H1 (cell line): ENCODE measurements around the gene CPA4. TPM values are rescaled to one million over a fixed set of nuclear protein-coding genes. Genes with fewer than 3 reads are reported as not detected.

Experiments used
- CTCF ChIA-PET: fragments of 300-600 bp; sonication (Branson Sonifier 250); formaldehyde crosslinking; loops from one replicate; lab custom pipeline; 2021; ENCODE audit not compliant: partially characterized antibody; lab: Charles Lee
- POLR2A ChIA-PET: fragments of 300-600 bp; sonication (Branson Sonifier 250); formaldehyde crosslinking; loops from one replicate; lab custom pipeline; 2021; ENCODE audit warnings: inconsistent platforms; ENCODE audit not compliant: partially characterized antibody; lab: Charles Lee
- DNase-seq, 2 experiments: peaks; one replicate each; pipeline versions ENCODE4 v3.0.0 to v3.0.0-alpha.2; 2010 to 2022; ENCODE audit warnings: low spot score in 2 of 2, low read depth in 1 of 2, mixed read lengths in 1 of 2
- FAIRE-seq: peaks from 2 replicates; lab custom pipeline; 2011; peaks lifted over from hg19 to GRCh38; lab: Jason Lieb, UNC
- H2AFZ ChIP-seq: 2 replicates; pipeline ENCODE4 v1.8.1; 2012; ENCODE audit warnings: low read length, inconsistent platforms
- H2AK5ac ChIP-seq: 2 replicates; pipeline ENCODE4 v1.6.1; 2013; ENCODE audit warnings: low read depth, low read length
- H2BK120ac ChIP-seq: replicated peaks from 2 replicates; pipeline ENCODE3; 2013; ENCODE audit warnings: low read depth, low read length, inconsistent platforms
- H2BK12ac ChIP-seq: 2 replicates; pipeline ENCODE4 v1.6.1; 2013; ENCODE audit warnings: low read depth, low read length
- H2BK15ac ChIP-seq: 2 replicates; pipeline ENCODE4 v1.6.1; 2013; ENCODE audit warnings: low read length
- H2BK20ac ChIP-seq: 2 replicates; pipeline ENCODE4 v1.6.1; 2013; ENCODE audit warnings: low read length
- H2BK5ac ChIP-seq: 2 replicates; pipeline ENCODE4 v1.6.1; 2013; ENCODE audit warnings: low read depth, low read length
- H3K14ac ChIP-seq: 2 replicates; pipeline ENCODE4 v1.6.1; 2013; ENCODE audit warnings: inconsistent platforms; ENCODE audit not compliant: insufficient read length
- H3K18ac ChIP-seq: 2 replicates; pipeline ENCODE4 v1.6.1; 2013; ENCODE audit warnings: low read length; ENCODE audit errors: extremely low read depth
- H3K23ac ChIP-seq: 2 replicates; pipeline ENCODE4 v1.6.1; 2013; ENCODE audit warnings: inconsistent platforms; ENCODE audit not compliant: insufficient read length
- H3K23me2 ChIP-seq: 2 replicates; pipeline ENCODE4 v1.6.1; 2013; ENCODE audit warnings: low read depth, low read length
- H3K27ac ChIP-seq: 2 replicates; pipeline ENCODE4 v1.6.1; 2011; ENCODE audit warnings: low read depth, low read length, inconsistent platforms
- H3K27me3 ChIP-seq, 4 experiments: replicated peaks in 1 of 4; 1 replicate in 1 of 4; 2 replicates in 3 of 4; pipeline versions ENCODE4 v1.6.1 to v1.8.1; 2011 to 2013; ENCODE audit warnings: low read length in 3 of 4, mild to moderate bottlenecking in 3 of 4, inconsistent platforms in 2 of 4, mixed read lengths in 2 of 4, moderate library complexity in 1 of 4; ENCODE audit not compliant: control insufficient read depth in 3 of 4, insufficient read depth in 3 of 4; ENCODE audit errors: extremely low read depth in 1 of 4
- H3K36me3 ChIP-seq, 4 experiments: 2 replicates each; pipeline versions ENCODE4 v1.6.1 to v1.8.1; 2011 to 2013; ENCODE audit warnings: mild to moderate bottlenecking in 4 of 4, low read length in 3 of 4, moderate library complexity in 2 of 4, control low read depth in 1 of 4, inconsistent platforms in 1 of 4; ENCODE audit not compliant: insufficient read depth in 4 of 4, control insufficient read depth in 2 of 4
- H3K4ac ChIP-seq: replicated peaks from 2 replicates; pipeline ENCODE3; 2013; ENCODE audit warnings: low read length, low read depth, mixed read lengths, inconsistent platforms; ENCODE audit not compliant: insufficient read length
- H3K4me1 ChIP-seq, 4 experiments: replicated peaks in 1 of 4; 1 replicate in 1 of 4; 2 replicates in 3 of 4; pipeline versions ENCODE4 v1.6.1 to v1.8.1; 2011 to 2013; ENCODE audit warnings: low read length in 3 of 4, inconsistent platforms in 2 of 4, mixed read lengths in 1 of 4; ENCODE audit not compliant: insufficient read depth in 4 of 4, control insufficient read depth in 3 of 4
- H3K4me2 ChIP-seq, 2 experiments: 2 replicates each; pipeline versions ENCODE4 v1.6.1 to v1.8.1; 2011 to 2013; ENCODE audit warnings: low read depth in 2 of 2, low read length in 2 of 2, control low read depth in 1 of 2, inconsistent platforms in 1 of 2, mild to moderate bottlenecking in 1 of 2; ENCODE audit not compliant: insufficient read depth in 1 of 2
- H3K4me3 ChIP-seq, 4 experiments: fragments of 200-600, 300-600 bp in 1 of 4; sonication (generic), shearing (Covaris generic), sonication (Bioruptor Twin) in 1 of 4; 2 replicates each; pipeline versions ENCODE4 v1.5.1 to v1.8.1; 2011 to 2016; ENCODE audit warnings: low read length in 4 of 4, low read depth in 3 of 4, control low read depth in 2 of 4, inconsistent platforms in 2 of 4, mild to moderate bottlenecking in 2 of 4, mixed read lengths in 1 of 4, moderate library complexity in 1 of 4; ENCODE audit not compliant: insufficient read depth in 2 of 4; ENCODE audit errors: extremely low read depth in 1 of 4
- H3K56ac ChIP-seq: replicated peaks from 2 replicates; pipeline ENCODE3; 2013; ENCODE audit warnings: low read depth, mild to moderate bottlenecking, mixed read lengths, low read length, inconsistent platforms; ENCODE audit not compliant: insufficient read length
- H3K79me1 ChIP-seq: 2 replicates; pipeline ENCODE4 v1.6.1; 2013; ENCODE audit warnings: low read depth, low read length, control low read depth
- H3K79me2 ChIP-seq, 2 experiments: 2 replicates each; pipeline versions ENCODE4 v1.6.1 to v1.8.1; 2012 to 2013; ENCODE audit warnings: low read length in 2 of 2, mild to moderate bottlenecking in 2 of 2, inconsistent platforms in 1 of 2; ENCODE audit not compliant: insufficient read depth in 2 of 2, control insufficient read depth in 1 of 2
- H3K9ac ChIP-seq, 4 experiments: replicated peaks in 1 of 4; 1 replicate in 1 of 4; 2 replicates in 3 of 4; pipeline versions ENCODE4 v1.6.1 to v1.8.1; 2011 to 2013; ENCODE audit warnings: low read depth in 3 of 4, low read length in 3 of 4, control low read depth in 2 of 4, mild to moderate bottlenecking in 2 of 4, moderate library complexity in 2 of 4, inconsistent platforms in 1 of 4; ENCODE audit errors: extremely low read depth in 1 of 4
- H3K9me3 ChIP-seq, 2 experiments: 2 replicates each; pipeline versions ENCODE4 v1.6.1 to v1.8.1; 2012 to 2013; ENCODE audit warnings: mild to moderate bottlenecking in 2 of 2, moderate library complexity in 2 of 2, control low read depth in 1 of 2, inconsistent platforms in 1 of 2, low read depth in 1 of 2, low read length in 1 of 2, mixed read lengths in 1 of 2; ENCODE audit not compliant: insufficient read depth in 2 of 2
- H4K20me1 ChIP-seq, 2 experiments: replicated peaks in 1 of 2; 2 replicates each; pipeline versions ENCODE3 to v1.8.1; 2011 to 2013; ENCODE audit warnings: inconsistent platforms in 2 of 2, low read length in 2 of 2, mild to moderate bottlenecking in 1 of 2; ENCODE audit not compliant: insufficient read depth in 2 of 2, control insufficient read depth in 1 of 2
- H4K5ac ChIP-seq: 2 replicates; pipeline ENCODE4 v1.6.1; 2013; ENCODE audit warnings: low read length, low read depth, mixed read lengths, inconsistent platforms; ENCODE audit not compliant: insufficient read length
- H4K8ac ChIP-seq: 2 replicates; pipeline ENCODE4 v1.8.0; 2013; ENCODE audit warnings: mild to moderate bottlenecking, moderate library complexity, low read length, inconsistent platforms; ENCODE audit not compliant: insufficient read depth; ENCODE audit errors: extremely low read depth
- H4K91ac ChIP-seq: replicated peaks from 2 replicates; pipeline ENCODE3; 2013; ENCODE audit warnings: low read length, mixed read lengths, inconsistent platforms; ENCODE audit not compliant: insufficient read length
- ASH2L ChIP-seq: fragments of 200-600, 300-600 bp; sonication (generic); IDR thresholded peaks from one replicate; pipeline ENCODE4 v1.7.1; 2017; ENCODE audit warnings: low read length
- ATF2 ChIP-seq: IDR thresholded peaks from 2 replicates; pipeline ENCODE4 v1.6.1; 2012; ENCODE audit warnings: low read length, inconsistent platforms
- BRCA1 ChIP-seq: IDR thresholded peaks from 2 replicates; pipeline ENCODE4 v1.6.1; 2012; ENCODE audit warnings: low read depth, low read length, improper control_type of control experiment
- CREB1 ChIP-seq: IDR thresholded peaks from 2 replicates; pipeline ENCODE4 v1.6.1; 2012; ENCODE audit warnings: inconsistent platforms
- CTBP2 ChIP-seq: IDR thresholded peaks from 2 replicates; pipeline ENCODE4 v1.7.0; 2011; ENCODE audit warnings: borderline replicate concordance, mild to moderate bottlenecking, moderate library complexity, mixed read lengths, low read length; ENCODE audit not compliant: insufficient read depth, insufficient read length
- HDAC6 ChIP-seq: IDR thresholded peaks from one replicate; pipeline ENCODE4 v1.7.1; 2012; ENCODE audit warnings: low read depth, mild to moderate bottlenecking, inconsistent platforms, low read length, moderate library complexity
- KDM1A ChIP-seq: fragments of 200-600, 300-600 bp; sonication (generic); IDR thresholded peaks from 2 replicates; pipeline ENCODE4 v1.7.1; 2016; ENCODE audit warnings: mild to moderate bottlenecking, low read length, borderline replicate concordance
- POLR2AphosphoS5 ChIP-seq: IDR thresholded peaks from 2 replicates; pipeline ENCODE4 v1.6.1; 2011; ENCODE audit warnings: low read depth, low read length
- SAP30 ChIP-seq: fragments of 300-600 bp; sonication (generic); IDR thresholded peaks from 2 replicates; pipeline ENCODE4 v1.7.1; 2012; ENCODE audit warnings: low read length, moderate library complexity, mild to moderate bottlenecking, inconsistent platforms; ENCODE audit not compliant: insufficient read depth, insufficient replicate concordance
- SP2 ChIP-seq: IDR thresholded peaks from 2 replicates; pipeline ENCODE4 v1.6.1; 2012; ENCODE audit warnings: mild to moderate bottlenecking, low read length, inconsistent platforms
- SP4 ChIP-seq: IDR thresholded peaks from 2 replicates; pipeline ENCODE4 v1.6.1; 2012; ENCODE audit warnings: low read length, inconsistent platforms
- TAF1 ChIP-seq: IDR thresholded peaks from 2 replicates; pipeline ENCODE4 v1.6.1; 2011; ENCODE audit warnings: mild to moderate bottlenecking, low read depth, low read length
- TAF7 ChIP-seq: optimal IDR thresholded peaks from 2 replicates; pipeline ENCODE3; 2011; ENCODE audit warnings: low read depth, mild to moderate bottlenecking, inconsistent platforms, low read length, moderate library complexity, borderline replicate concordance
- WGBS, 2 experiments: shearing (Covaris generic) in 1 of 2; methylation state at CpG; one replicate each; pipeline versions ENCODE4 v1.1.6 to v1.1.7; 2013 to 2015; ENCODE audit warnings: low lambda C conversion rate in 2 of 2, mixed read lengths in 2 of 2, inconsistent platforms in 1 of 2, low coverage in 1 of 2, missing lambda C conversion rate in 1 of 2; ENCODE audit not compliant: insufficient replicate concordance in 2 of 2, insufficient coverage in 1 of 2, insufficient read length in 1 of 2; ENCODE audit errors: extremely low coverage in 1 of 2, missing lambda C conversion rate in 1 of 2; 5-methylcytosine and 5-hydroxymethylcytosine counted together
- polyA plus RNA-seq, 7 experiments: library from polyadenylated mRNA; depleted of rRNA in 3 of 7; stranded (reverse) in 5 of 7; unstranded in 2 of 7; fragments of >200 nt in 5 of 7; fragments of 200-250 nt in 2 of 7; gene quantifications; 1 replicate in 5 of 7; 2 replicates in 1 of 7; 4 replicates in 1 of 7; pipeline versions ENCODE4 v1.2.1 to v1.2.3, GENCODE V29; 2011 to 2013; ENCODE audit warnings: missing spikeins in 2 of 7, mixed read lengths in 2 of 7
- total RNA-seq: library from RNA; stranded (reverse); fragmentation: NEBNext Ultra II Directional; extraction: Animal tissue kit (Norgen Biotek cat#: 25700); gene quantifications from 2 replicates; pipeline ENCODE4 v1.2.1, GENCODE V29; 2021

The CPA4 gene
- total and polyA plus RNA-seq, 2 of the 8 experiments (the other 6 are each of a cell fraction or from before 2014, with no cell fraction given) = 0.03 TPM; not detected in 1

- H2BK15ac ChIP-seq = no peak overlapping the region
- H2AFZ ChIP-seq = no peak overlapping the region
- no peak overlapping the region for H4K5ac ChIP-seq
- H3K23ac ChIP-seq = no peak overlapping the region
- DNase-seq = no peak
- no peak overlapping the region for H4K8ac ChIP-seq
- no peak for FAIRE-seq
- no peak overlapping the region for H3K4me2 ChIP-seq
- no peaks in the 10 kb centered on the region for H4K20me1 ChIP-seq
- H3K36me3 ChIP-seq = no peaks in the 10 kb centered on the region
- H3K4me1 ChIP-seq = peaks cover 0 to 6% (median 0%) of the 10 kb centered on the region in 4 experiments; a peak in 1 of 7 replicates
- no peaks in the 10 kb centered on the region for H3K23me2 ChIP-seq
- H2BK5ac ChIP-seq = no peak overlapping the region
- no peak overlapping the region for H2BK12ac ChIP-seq
- H3K79me1 ChIP-seq = no peaks in the 10 kb centered on the region
- no peak overlapping the region for H3K56ac ChIP-seq
- no peaks in the 10 kb centered on the region for H3K79me2 ChIP-seq
- H3K9me3 ChIP-seq = 0 out of 4 replicates have a peak, but pooled peaks cover 0 to 6% of the 10 kb centered on the region in 2 experiments
- H2BK120ac ChIP-seq = no peak overlapping the region
- no peak overlapping the region for H3K27ac ChIP-seq
- WGBS, 2 experiments = 96% methylated on average over 4 of the region's 4 CpGs; no CpG with 5 or more reads in 1 of the 2 experiments
- CTCF ChIA-PET = interaction anchor here (0.8 to 11.6 kb wide), 2 partner anchors 15 to 86 kb away, joined by 3 to 59 read pairs; partner anchors contain the start of gene CPA1
- H2AK5ac ChIP-seq = no peak overlapping the region
- no peak overlapping the region for H3K14ac ChIP-seq
- no peak overlapping the region for H3K18ac ChIP-seq
- H3K27me3 ChIP-seq = no peaks in the 10 kb centered on the region; a peak in 1 of 7 replicates
- H3K9ac ChIP-seq = no peak overlapping the region
- POLR2A ChIA-PET = no interaction called here
- no peak overlapping the region for H4K91ac ChIP-seq
- no peak overlapping the region for H3K4ac ChIP-seq
- H2BK20ac ChIP-seq = no peak overlapping the region
- H3K4me3 ChIP-seq = no peak overlapping the region
- TF ChIP-seq KDM1A = no peak
- TF ChIP-seq TAF1 = no peak
- no peak for TF ChIP-seq SP2
- TF ChIP-seq CTBP2 = no peak
- no peak for TF ChIP-seq ASH2L
- TF ChIP-seq ATF2 = no peak
- TF ChIP-seq BRCA1 = no peak
- TF ChIP-seq TAF7 = no peak
- no peak for TF ChIP-seq POLR2AphosphoS5
- TF ChIP-seq CREB1 = no peak
- no peak for TF ChIP-seq HDAC6
- no peak for TF ChIP-seq SP4
- no peak for TF ChIP-seq SAP30
These were observed 71.5 kb downstream of the CPA4 start for GRCh38 chr7:130364451-130364850.
